Measurements from ENCODE around the gene PUS7.
"Not testable (repeated sequence)": the region's sequence is repeated elsewhere in the genome, so short reads cannot be mapped to it uniquely, and the experiment has no call there.

The PUS7 gene

GRCh38 chr7:105521717-105522463, at the start of gene PUS7:
Gene PUS7, minus strand, starts transcription at chr7:105522271. Its CDS starts 13,759 bp downstream, at chr7:105508512.
- peak; percentile 77 to 79 for DNase-seq (ENCODE audit: low read depth in 2 of 2)

GRCh38 chr7:105567821-105568220, 45.8 kb upstream of the PUS7 start:
- no peak for DNase-seq (ENCODE audit: low read depth in 2 of 2)

DNA sequence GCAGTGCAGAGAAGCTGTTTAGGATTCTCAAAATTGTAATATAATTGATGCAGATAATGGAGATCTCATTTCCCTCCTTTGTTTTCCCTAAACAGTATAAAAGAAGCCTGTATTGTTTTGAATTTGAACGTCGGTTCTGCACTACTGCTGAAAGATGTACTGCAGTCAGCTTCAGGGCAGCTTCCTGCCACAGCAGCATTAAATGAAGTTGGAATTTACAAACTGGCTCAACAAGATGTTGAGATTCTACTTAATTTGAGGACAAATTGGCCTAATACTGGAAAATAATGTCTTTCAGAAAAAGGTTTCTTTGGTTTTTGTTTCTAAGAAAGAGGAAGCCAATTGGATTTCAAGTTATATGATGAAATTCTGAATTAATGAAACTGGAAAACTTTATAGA, 45.0 kb upstream of the PUS7 start:
- no peak for DNase-seq (ENCODE audit: low read depth in 2 of 2)

DNA sequence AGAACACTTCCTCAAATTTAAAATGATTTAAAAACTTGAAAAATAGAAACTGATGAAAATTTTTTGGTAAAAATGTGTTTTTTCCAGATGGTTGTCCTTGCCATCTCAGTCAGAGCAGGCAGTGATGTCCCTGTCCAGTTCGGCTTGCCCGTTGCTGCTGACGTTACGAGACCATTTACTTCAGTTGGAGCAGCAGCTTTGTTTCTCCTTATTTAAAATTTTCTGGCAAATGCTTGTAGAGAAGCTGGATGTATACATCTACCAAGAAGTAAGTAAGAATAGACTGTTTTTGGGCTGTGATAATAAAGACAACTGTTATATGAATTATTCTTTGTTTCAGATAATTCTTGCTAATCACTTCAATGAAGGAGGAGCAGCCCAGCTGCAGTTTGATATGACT, 43.1 kb upstream of the PUS7 start:
- DNase-seq (ENCODE audit: low read depth in 2 of 2), result no peak

- no peak for DNase-seq (ENCODE audit: low read depth in 2 of 2)
Observed at GRCh38 chr7:105559926-105560325, 37.9 kb upstream of the PUS7 start.

GRCh38 chr7:105538339-105538738, 16.3 kb upstream of the PUS7 start:
- no peak for DNase-seq (ENCODE audit: low read depth in 2 of 2)

- no peak for DNase-seq (ENCODE audit: low read depth in 2 of 2)
Observed at GRCh38 chr7:105532709-105533460, 10.8 kb upstream of the PUS7 start.

- peak; percentile 76 to 78 for DNase-seq (ENCODE audit: low read depth in 2 of 2)
Observed at GRCh38 chr7:105531792-105532671, 10.0 kb upstream of the PUS7 start, which contains the start of gene RINT1. Gene RINT1, plus strand, starts transcription at chr7:105532201. Its CDS starts 115 bp downstream, at chr7:105532316.

DNA sequence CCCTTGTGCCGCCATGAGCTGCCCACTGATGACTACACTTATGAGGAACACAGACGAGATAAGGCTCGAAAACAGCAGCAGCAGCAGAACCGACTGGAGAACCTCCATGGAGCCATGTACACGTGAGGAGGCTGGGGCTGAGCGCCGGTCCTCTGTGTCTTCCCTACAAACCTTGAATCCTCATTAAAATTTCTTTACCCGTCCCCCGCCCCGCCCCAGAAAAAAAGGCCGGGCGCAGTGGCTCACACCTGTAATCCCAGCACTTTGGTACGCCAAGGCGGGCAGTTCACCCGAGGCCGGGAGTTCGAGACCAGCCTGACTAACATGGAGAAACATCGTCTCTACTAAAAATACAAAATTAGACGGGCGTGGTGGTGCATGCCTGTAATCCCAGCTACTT, 8.5 kb upstream of the PUS7 start:
- DNase-seq (ENCODE audit: low read depth in 2 of 2), result no peak

GRCh38 chr7:105530126-105530525, 8.1 kb upstream of the PUS7 start:
- no peak for DNase-seq (ENCODE audit: low read depth in 2 of 2)

DNA sequence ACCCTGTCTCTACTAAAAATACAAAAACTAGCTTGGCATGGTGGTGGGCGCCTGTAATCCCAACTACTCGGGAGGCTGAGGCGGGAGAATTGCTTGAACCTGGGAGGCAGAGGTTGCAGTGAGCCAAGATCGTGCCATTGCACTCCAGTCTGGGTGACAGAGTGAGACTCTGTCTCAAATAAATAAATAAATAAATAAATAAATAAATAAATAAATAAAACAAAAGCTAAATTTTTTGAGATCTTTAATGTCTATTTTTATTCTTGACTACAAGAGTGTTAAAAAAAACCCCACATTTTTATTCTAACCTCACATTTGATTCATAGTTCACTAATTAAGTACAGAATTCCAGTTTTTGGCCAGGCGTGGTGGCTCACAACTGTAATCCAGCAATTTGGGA, 5.7 kb upstream of the PUS7 start:
- not testable (repeated sequence) for DNase-seq (ENCODE audit: low read depth in 2 of 2)

- no peak for DNase-seq (ENCODE audit: low read depth in 2 of 2)
Observed at GRCh38 chr7:105524840-105525239, 2.8 kb upstream of the PUS7 start.

GRCh38 chr7:105524423-105524822, 2.4 kb upstream of the PUS7 start:
- not testable (repeated sequence) for DNase-seq (ENCODE audit: low read depth in 2 of 2)

DNA sequence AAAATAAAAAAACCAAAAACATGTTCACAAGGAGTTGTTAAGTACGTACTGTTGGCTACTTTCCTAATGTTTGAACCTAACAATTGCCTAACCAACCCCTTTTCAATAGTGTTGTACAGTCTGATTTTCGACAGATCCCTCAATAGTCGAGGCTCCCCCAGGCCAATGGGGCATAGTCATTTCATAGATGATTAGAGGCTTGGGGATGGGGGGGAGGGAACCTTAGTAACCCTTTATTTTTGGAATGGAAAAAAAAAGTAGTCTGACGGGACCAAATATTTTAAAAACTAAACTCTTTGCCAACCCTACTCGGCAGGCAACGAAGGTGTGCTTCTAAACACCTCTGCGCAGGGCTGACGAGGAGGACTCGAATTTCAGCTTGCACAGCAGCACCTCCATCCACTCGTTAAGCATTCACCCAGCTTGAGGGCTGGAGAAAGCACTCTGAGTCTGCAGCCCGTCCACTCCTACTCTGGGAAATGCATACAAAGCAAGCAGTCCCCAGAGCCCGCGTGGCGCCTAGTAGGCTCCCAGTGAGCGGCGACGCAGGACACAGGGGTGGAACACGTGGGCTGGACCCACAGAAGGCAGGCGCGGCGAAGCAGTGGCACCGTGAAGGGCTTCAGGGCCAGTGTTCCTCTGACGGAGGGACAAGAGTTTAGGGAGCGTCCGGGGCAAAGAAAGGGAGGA, 899 bp downstream of the PUS7 start:
- DNase-seq (ENCODE audit: low read depth in 2 of 2), result peak in 1 of 2 experiments; percentile 4

- DNase-seq (ENCODE audit: low read depth in 2 of 2), result not testable (repeated sequence)
Observed at GRCh38 chr7:105520620-105521019, 1.5 kb downstream of the PUS7 start.

- DNase-seq (ENCODE audit: low read depth in 2 of 2), result no peak
Observed at GRCh38 chr7:105519353-105519752, 2.7 kb downstream of the PUS7 start.

- DNase-seq (ENCODE audit: low read depth in 2 of 2), result not testable (repeated sequence)
Observed at GRCh38 chr7:105515610-105516009, 6.5 kb downstream of the PUS7 start.

- no peak for DNase-seq (ENCODE audit: low read depth in 2 of 2)
Observed at GRCh38 chr7:105512926-105513526, 9.0 kb downstream of the PUS7 start.

GRCh38 chr7:105512415-105512814, 9.7 kb downstream of the PUS7 start:
- no peak for DNase-seq (ENCODE audit: low read depth in 2 of 2)

- DNase-seq (ENCODE audit: low read depth in 2 of 2), result no peak
Observed at GRCh38 chr7:105502173-105502572, 19.9 kb downstream of the PUS7 start.

GRCh38 chr7:105497016-105497415, 25.1 kb downstream of the PUS7 start:
- no peak for DNase-seq (ENCODE audit: low read depth in 2 of 2)
